ENCODE results near the gene UMPS.

- TF ChIP-seq, protein P1, sequence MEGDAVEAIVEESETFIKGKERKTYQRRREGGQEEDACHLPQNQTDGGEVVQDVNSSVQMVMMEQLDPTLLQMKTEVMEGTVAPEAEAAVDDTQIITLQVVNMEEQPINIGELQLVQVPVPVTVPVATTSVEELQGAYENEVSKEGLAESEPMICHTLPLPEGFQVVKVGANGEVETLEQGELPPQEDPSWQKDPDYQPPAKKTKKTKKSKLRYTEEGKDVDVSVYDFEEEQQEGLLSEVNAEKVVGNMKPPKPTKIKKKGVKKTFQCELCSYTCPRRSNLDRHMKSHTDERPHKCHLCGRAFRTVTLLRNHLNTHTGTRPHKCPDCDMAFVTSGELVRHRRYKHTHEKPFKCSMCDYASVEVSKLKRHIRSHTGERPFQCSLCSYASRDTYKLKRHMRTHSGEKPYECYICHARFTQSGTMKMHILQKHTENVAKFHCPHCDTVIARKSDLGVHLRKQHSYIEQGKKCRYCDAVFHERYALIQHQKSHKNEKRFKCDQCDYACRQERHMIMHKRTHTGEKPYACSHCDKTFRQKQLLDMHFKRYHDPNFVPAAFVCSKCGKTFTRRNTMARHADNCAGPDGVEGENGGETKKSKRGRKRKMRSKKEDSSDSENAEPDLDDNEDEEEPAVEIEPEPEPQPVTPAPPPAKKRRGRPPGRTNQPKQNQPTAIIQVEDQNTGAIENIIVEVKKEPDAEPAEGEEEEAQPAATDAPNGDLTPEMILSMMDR (optimal IDR thresholded peaks at IDR 0.05 in 1 of 3, IDR thresholded peaks at IDR 0.05 in 1 of 3, conservative IDR thresholded peaks at IDR 0.05 in 1 of 3; ENCODE audit: extremely low read depth in 1 of 3, insufficient read depth in 2 of 3, low read length in 3 of 3), result no peak
- no peak for TF ChIP-seq EZH2 (IDR thresholded peaks at IDR 0.05; ENCODE audit: low read length)
Observed at GRCh38 chr3:124779751-124780191, 49.5 kb downstream of the UMPS start.
